Activated T-helper 1 cell treated with anti-CD3 and anti-CD28 coated beads, Interleukin-12 subunit alpha, Interleukin-12 subunit beta, Interleukin-2, Interleukin-4 antibody, amounts not matched to agents 30 ng/mL and 10 ng/mL and 1 ng/mL, durations not matched to agents 14 hours and 24 hours and 36 hours (primary cell): Measurements from ENCODE around the gene CRYGN. TPM values are rescaled to one million over a fixed set of nuclear protein-coding genes. Genes with fewer than 3 reads are reported as not detected.

Experiments used
- DNase-seq: peaks from one replicate; pipeline ENCODE4 v3.0.0; 2021; ENCODE audit warnings: low spot score
- H3K27ac Mint-ChIP-seq: one replicate; pipeline ENCODE4 v1.8.0; 2021; ENCODE audit warnings: mild to moderate bottlenecking, mixed read lengths
- H3K27me3 Mint-ChIP-seq: one replicate; pipeline ENCODE4 v1.8.0; 2022; ENCODE audit warnings: mild to moderate bottlenecking, moderate library complexity, mixed read lengths; ENCODE audit not compliant: insufficient read depth
- H3K36me3 Mint-ChIP-seq: one replicate; pipeline ENCODE4 v1.8.0; 2021; ENCODE audit warnings: low read depth, mixed read lengths
- H3K4me1 Mint-ChIP-seq: one replicate; pipeline ENCODE4 v1.8.0; 2021; ENCODE audit warnings: low read depth, mixed read lengths
- H3K4me3 Mint-ChIP-seq: one replicate; pipeline ENCODE4 v1.8.0; 2021; ENCODE audit warnings: mild to moderate bottlenecking, moderate library complexity, mixed read lengths
- H3K9me3 Mint-ChIP-seq: one replicate; pipeline ENCODE4 v1.8.0; 2021; ENCODE audit warnings: mixed read lengths
- intact Hi-C: fragments of 100-400 bp; cut with micrococcal nuclease; formaldehyde crosslinking; loops from one replicate; pipeline ENCODE4 v1.15.1; 2024
- total RNA-seq: library from RNA; stranded (reverse); gene quantifications from 2 replicates; pipeline ENCODE4 v1.2.3, GENCODE V29; 2022

The CRYGN gene
- total RNA-seq, 1 donor from 2014 or later: not detected

DNA sequence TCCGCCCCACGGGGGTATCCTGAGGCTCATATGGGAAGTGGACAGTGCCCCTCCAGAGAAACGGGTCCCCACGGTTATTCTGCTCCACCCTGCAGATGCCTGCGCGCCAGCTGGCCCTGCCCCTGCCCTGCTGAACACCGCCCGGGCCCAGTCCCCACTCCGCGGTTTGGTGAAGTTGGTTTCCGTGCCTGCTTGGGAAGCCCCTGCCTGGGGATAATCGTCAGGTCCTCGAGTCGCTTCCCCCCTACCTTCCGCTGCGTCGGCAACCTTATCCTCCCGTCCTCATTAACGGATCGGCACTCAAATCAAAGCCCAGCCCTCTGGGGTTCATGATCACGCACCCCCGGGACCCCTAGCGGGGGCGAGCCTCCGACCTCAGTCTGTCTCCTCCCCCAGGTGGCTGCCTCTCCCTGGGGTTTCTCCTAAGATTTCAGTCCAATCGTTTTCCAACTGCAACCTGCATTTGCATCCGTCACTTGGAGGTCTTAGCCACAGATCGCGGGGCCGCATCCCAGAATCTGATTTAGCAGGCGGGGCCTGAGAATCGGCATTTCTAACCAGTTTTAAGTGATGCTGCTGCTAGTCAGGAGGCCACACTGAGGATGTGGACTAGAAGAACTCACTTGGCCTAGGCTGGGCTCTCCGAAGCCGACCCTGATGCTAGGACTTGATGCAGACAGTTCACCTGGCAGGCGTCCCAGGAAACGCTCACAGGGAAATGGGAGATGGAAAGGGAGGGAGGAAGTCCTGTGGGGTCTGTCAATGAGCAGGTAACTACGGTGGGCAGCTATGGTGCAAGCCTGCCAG lies 57.7 kb downstream of the CRYGN start:
- Mint-ChIP-seq H3K27ac (no peak overlapping the region), H3K36me3 (peaks cover 15% of the 10 kb centered on the region), H3K27me3 (peaks cover 28% of the 10 kb centered on the region), H3K4me1 (no peaks in the 10 kb centered on the region), H3K4me3 (peak overlapping the region; percentile 52), H3K9me3 (no peaks in the 10 kb centered on the region)
- no peak for DNase-seq
- intact Hi-C loops: no loop called here

DNA sequence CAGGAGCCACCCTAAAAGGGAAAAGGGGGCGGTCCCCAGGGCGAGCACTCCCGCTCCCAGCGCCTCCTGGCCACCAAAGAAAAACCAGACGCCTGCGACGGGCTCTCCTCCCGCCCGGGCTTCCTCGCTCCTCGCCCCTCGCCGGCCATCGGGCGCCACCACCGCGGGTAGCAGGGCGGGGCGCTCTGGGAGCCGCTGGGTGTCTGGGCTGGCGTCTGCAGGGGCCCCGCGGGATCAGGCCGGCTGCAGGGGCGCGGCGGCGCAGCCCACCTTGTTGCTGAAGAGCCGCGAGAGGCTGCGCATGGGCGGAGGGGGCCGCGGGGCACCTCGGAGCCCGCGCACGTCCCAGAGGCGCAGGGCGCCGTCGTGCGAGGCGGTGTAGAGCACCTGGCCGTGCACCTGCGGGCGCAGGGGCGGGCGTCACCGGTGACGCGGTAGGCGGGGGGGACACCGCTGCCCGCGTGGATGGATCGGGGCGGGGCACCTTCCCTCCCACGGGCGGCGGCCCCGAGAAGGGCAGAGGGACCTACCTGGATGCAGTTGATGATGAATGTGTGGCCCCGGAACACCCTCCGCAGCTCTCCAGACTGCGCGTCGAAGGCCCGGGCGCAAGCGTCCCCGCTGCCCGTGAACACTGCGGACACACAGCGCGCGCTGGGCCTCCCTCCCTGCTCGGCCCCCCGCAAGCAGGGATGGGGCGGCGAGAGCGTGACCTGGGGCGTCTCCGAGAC lies 58.4 kb downstream of the CRYGN start:
- intact Hi-C loops: no loop called here
- H3K9me3 Mint-ChIP-seq: no peaks in the 10 kb centered on the region
- H3K27me3 Mint-ChIP-seq: peaks cover 28% of the 10 kb centered on the region
- H3K36me3 Mint-ChIP-seq: peaks cover 15% of the 10 kb centered on the region
- no peaks in the 10 kb centered on the region for H3K4me1 Mint-ChIP-seq
- DNase-seq: no peak
- no peak overlapping the region for H3K4me3 Mint-ChIP-seq
- no peak overlapping the region for H3K27ac Mint-ChIP-seq

DNA sequence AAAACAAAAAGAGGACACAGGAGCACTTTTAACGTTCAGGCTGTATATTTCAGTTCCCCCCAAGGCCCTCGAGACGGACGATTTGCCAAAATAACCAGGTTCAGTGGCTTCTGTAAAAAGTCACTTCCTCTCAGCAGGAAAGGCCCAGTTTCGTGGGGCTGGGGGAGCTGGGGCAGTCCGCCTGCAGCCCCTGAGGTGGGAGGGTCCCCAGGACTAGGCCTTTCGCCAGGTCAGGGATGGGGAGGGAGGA lies 58.9 kb downstream of the CRYGN start:
- Mint-ChIP-seq H3K27ac (no peak overlapping the region), H3K4me3 (no peak overlapping the region), H3K36me3 (peaks cover 15% of the 10 kb centered on the region), H3K4me1 (no peaks in the 10 kb centered on the region), H3K27me3 (peaks cover 28% of the 10 kb centered on the region), H3K9me3 (no peaks in the 10 kb centered on the region)
- intact Hi-C loops: no loop called here
- no peak for DNase-seq

DNA sequence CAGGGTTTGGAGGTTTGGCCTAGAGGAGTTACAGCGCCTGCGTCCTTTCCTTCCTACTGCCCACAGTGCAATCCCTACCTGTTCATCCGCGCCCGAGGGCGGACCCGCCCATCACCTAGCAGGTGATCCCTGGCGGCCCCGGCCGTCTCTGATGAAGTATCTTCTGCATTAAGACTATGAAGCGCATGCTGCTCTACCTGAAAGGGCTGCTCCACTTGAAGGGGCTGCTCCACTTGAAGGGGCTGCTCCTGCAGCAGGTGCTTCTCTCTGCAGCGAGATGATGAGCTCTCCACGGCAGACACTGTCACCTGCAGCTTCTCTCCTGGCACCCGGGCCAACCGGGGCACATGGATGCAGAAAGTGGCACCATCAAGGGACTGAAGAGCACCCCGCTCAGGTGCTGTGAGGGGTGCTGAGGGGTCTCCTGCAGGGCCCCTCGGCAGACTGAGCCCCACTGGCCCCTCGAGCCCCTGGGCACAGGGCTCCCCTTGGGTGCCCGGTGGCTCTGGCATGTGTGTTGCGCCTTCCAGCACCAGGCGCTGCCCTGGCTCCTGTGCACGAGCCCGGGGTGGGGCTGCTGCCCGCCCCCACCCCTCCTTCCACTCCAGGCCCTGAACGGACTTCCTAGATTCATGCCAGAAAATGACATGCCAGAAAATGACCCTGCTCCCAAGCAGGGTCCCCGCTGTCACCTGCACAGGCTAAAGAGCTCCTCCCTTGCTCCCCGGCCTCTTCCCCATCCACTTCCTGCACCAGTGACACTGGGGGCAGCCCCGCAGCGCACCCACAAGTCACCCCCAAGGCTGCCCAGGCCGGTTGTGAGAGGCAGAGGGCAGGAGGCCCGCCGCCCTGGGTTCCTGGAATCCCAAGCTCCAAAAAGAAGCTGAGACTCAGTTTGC lies 59.5 kb downstream of the CRYGN start:
- Mint-ChIP-seq H3K9me3 (no peaks in the 10 kb centered on the region), H3K27ac (no peak overlapping the region), H3K4me3 (no peak overlapping the region), H3K4me1 (no peaks in the 10 kb centered on the region), H3K36me3 (peaks cover 16% of the 10 kb centered on the region), H3K27me3 (peaks cover 28% of the 10 kb centered on the region)
- intact Hi-C loops: no loop called here
- DNase-seq: no peak

DNA sequence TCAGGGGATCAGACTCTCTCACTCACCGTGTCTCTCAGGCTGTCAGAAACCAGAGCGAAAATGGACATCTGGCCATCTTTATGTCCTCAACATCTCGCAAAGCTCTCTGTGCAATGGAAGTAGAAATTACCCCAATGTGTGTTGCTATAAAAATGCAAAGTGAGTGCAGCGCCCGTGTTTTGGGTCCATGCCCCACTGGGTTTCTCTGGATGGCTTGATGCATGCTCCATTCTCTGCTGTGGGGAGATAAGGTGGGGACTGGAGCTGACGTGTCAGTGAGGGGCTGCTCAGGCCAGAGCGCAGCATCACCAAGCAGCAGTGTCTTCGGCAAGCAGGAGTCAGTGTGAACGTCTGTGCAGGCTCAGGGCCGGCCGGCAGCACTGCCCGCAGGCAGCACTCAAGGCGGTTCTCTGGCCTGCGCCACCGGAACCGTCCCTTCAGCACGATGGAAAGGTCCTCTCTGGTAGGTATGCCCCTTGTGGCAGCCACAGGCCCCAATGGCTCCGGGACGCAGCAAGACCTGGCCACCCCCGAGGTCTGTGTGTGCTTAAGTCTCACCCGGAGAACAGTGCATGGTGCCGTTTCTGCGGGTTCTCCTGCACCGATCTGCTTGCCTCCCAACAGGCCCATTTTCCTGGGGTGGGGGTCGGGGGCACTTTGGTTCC lies 60.3 kb downstream of the CRYGN start:
- Mint-ChIP-seq H3K4me3 (no peak overlapping the region), H3K4me1 (no peaks in the 10 kb centered on the region), H3K27me3 (peaks cover 28% of the 10 kb centered on the region), H3K27ac (no peak overlapping the region), H3K9me3 (no peaks in the 10 kb centered on the region), H3K36me3 (peaks cover 17% of the 10 kb centered on the region)
- DNase-seq: no peak
- intact Hi-C loops: no loop called here

DNA sequence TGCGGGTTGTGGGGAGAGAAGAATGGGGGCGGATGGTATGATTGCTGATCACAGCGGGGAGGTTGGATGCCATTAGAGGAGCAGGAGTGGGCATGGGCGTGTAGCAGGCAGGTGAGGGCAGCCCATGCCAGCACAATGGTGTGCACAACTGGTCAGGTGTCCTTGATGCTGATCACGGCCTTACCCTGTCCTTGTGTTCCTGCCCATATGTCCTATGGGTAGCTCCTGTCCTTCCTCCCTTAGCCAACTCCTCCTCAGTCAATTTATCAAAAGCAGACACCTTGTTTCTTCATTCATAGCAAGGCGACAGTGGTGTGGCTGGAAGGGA lies 60.8 kb downstream of the CRYGN start:
- Mint-ChIP-seq H3K27ac (no peak overlapping the region), H3K4me1 (no peaks in the 10 kb centered on the region), H3K36me3 (peaks cover 17% of the 10 kb centered on the region), H3K4me3 (no peak overlapping the region), H3K9me3 (no peaks in the 10 kb centered on the region), H3K27me3 (peaks cover 28% of the 10 kb centered on the region)
- intact Hi-C loops: no loop called here
- no peak for DNase-seq

Other genes starting within 250 kb of the CRYGN start
- not detected in 2 replicates for gene H2BK1, start 229.7 kb downstream of the CRYGN start, total RNA-seq
- gene ABCF2, start 212.9 kb downstream of the CRYGN start, total RNA-seq: 81.7 and 85.4 TPM in 2 replicates
- 45.6 and 48.5 TPM in 2 replicates for gene CHPF2, start 207.7 kb downstream of the CRYGN start, total RNA-seq
- 2.4 and 3.1 TPM in 2 replicates for gene SMARCD3, start 191.4 kb downstream of the CRYGN start, total RNA-seq
- 40.3 and 41.2 TPM in 2 replicates for gene NUB1, start 98.3 kb downstream of the CRYGN start, total RNA-seq
- not detected in 2 replicates for gene WDR86, start 30.1 kb downstream of the CRYGN start, total RNA-seq
- 62.5 and 65.5 TPM in 2 replicates for gene RHEB, start 79.8 kb upstream of the CRYGN start, total RNA-seq